ENCODE results near the gene ITK.

The ITK gene

GRCh38 chr5:157283434-157283833, 102.8 kb downstream of the ITK start:
- no peak for DNase-seq (ENCODE audit: low read depth)

- DNase-seq (ENCODE audit: low read depth), result no peak
Observed at GRCh38 chr5:157284458-157285212, 104.0 kb downstream of the ITK start.

- no peak for DNase-seq (ENCODE audit: low read depth)
Observed at GRCh38 chr5:157285310-157286035, 104.8 kb downstream of the ITK start.

GRCh38 chr5:157286761-157287211, 106.1 kb downstream of the ITK start:
- DNase-seq (ENCODE audit: low read depth), result no peak

DNA sequence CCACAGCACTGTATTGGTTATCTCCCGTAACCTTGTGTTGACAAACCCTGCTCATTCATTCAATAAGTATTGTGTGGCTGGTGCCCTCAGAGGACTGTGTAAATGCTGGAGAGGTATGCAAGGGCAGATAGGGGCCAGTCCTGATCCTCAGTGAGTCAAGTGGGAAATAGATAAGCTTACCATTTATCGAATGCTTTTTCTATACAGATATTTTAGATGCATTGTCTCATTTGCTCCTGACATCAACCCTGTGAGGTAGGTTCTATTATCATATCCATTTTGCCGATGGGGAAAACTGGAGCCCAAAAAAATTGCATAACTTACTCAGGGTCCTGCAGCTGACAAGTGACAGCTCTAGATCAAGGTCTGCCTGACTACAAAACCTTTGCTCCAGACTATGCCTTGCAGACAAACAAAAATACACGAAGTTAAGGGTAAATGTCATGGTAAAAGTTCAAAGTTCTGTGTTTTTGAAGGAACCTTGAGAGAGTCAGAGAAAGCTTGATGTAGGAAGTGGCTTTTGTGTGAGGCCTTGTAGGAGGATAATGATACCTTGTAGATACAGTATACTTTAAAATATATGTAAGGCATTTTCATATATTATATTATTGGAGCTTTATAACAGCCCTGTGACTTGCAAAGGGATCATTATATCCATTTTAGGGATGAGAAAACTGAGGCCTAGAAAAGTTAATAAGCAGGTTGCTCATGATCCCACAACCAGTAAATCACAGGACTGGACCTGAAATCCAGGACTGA, 107.9 kb downstream of the ITK start:
- DNase-seq (ENCODE audit: low read depth), result no peak

- DNase-seq (ENCODE audit: low read depth), result no peak
Observed at GRCh38 chr5:157289164-157289819, 108.7 kb downstream of the ITK start.

DNA sequence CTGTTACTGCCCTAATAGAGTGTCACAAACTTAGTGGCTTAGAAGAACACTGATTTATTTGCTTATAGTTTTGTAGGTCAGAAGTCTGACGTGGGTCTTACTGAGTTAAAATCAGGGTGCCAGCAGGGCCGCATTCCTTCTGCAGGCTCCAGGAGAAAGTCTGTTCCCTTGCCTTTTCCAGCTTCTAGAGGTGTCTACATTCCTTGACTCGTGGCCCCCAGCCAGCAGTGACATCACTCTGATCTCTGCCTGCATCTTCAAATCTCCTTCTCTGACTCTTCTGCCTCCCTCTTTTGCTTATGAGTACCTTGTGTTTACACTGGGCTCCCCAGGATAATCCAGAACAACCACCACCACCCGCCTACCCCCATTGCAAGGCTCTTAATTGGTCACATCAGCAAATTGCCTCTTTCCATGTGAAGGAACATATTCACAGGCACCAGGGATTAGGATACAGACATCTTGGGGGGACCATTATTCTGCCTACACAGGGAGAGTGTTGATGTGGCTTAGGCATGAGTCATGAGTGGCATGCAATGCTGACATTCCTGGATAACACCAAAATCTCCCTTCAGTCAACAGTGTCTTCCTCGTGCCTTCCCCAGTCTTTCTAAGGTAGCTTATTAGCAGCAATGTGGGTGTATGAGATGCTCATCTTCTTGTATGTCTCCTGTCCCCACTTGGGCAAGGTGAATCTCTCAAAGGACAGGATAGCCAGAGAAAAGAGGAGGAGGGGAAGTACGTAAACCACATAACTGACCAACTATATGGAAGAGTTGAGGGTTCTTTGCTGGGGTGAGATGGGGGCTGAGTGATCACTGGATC, 109.7 kb downstream of the ITK start:
- DNase-seq (ENCODE audit: low read depth), result no peak

- DNase-seq (ENCODE audit: low read depth), result no peak
Observed at GRCh38 chr5:157290981-157291711, 110.5 kb downstream of the ITK start.

DNA sequence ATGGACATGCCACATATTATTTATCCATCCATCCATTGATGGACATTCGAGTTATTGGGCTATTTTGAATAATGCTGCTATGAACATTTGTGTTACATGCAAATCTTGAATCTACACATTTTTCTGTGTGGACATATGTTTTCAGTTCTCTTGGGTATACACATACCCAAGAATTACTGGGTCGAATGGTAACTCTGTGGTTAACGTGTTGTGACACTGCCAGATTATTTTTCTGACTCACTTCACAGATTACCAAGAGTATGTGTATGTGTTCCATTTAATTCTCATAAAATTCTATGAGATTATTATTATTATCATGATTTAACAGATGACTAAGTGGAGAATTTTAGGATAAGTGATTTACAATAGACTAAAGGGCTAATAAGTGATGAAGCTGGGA, 112.0 kb downstream of the ITK start:
- DNase-seq (ENCODE audit: low read depth), result no peak

DNA sequence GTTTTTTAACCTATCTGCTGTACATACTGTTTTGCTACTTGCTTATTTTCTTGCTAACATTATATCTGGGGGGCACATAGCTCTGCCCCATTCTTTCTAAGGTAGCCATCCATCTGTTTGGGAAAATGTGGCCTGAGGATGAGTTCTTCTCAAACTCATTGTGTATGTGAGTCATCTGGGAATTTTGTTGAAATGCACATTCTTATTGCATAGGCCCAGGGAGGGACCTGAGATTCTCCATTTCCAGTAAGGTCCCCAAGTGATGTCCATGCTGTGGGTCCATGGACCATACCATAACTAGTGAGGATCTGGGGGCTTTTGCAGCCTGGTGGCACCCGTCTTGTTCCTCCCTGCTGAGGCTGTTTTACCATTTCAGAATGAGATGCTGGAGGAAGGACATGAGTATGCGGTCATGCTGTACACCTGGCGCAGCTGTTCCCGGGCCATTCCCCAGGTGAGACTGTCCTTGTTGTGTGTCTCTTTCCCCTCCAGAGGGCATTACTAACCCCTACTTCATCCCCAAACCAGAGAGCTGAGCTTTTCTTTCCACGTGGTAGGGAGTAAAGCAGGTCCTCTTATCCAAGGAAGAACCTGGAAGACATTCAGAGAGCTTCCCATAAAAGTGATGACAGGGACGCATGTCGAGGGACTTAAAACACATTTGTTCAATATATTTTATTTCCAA, 113.9 kb downstream of the ITK start:
- no peak for DNase-seq (ENCODE audit: low read depth)

DNA sequence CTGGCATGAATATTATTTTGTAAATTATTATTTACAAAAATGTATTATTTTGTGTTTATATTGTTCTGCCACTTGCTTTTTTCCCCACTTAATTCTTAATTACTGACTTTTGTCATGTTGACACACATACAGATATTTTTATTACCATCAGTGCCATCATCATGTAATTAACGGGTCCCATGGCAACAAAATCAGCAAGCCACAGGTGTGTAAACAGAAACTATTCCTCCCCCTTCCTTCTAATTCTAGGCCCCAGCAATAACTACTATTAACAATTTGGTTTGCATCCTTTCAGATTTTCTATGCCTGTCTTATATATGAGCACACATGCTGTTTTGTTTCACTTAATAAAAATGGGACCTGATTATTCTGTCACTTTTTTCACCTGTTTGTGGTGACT, 114.6 kb downstream of the ITK start:
- DNase-seq (ENCODE audit: low read depth), result no peak

DNA sequence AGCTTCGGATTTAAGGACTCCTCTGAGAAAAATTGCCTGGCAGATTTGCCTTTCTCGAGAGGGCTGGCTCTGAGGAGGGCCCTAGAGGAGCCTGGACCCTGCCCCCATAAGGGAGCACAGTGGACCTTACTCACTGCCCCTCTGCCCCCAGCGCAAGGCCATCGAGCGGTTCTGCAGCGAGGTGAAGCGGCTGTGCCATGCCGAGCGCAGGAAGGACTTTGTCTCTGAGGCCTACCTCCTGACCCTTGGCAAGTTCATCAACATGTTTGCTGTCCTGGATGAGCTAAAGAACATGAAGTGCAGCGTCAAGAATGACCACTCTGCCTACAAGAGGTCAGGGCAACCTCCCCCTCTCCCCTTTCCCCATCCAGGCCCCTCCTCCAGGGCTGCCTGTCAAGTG, 119.9 kb downstream of the ITK start:
- DNase-seq (ENCODE audit: low read depth), result no peak

- no peak for DNase-seq (ENCODE audit: low read depth)
Observed at GRCh38 chr5:157301066-157301465, 120.4 kb downstream of the ITK start.

DNA sequence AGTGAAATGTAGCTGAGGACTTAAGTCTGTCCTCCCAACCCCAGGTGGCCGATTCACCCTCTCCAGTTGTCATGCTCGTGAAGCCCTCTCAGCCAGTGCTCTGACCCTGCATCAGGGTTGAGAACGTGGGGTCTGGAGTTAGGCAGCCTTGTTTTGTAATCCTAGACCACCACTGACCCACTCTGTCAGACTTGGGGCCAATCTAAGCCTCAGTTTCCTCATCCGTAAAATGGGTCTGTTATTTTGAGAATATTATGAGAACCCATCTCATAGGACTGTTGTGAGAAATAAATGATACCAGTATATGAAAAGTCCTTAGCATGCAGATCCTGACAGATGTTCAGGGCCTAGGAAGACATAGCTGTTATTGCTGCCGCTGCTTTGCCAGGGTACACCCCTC, 122.4 kb downstream of the ITK start:
- DNase-seq (ENCODE audit: low read depth), result no peak

GRCh38 chr5:157303667-157304327, 123.2 kb downstream of the ITK start:
- DNase-seq (ENCODE audit: low read depth), result no peak

Measured in stimulated activated CD8-positive, alpha-beta memory T cell treated with anti-CD3 and anti-CD28 coated beads, Interleukin-7, amount 100 ng/mL, for 24 hours (primary cell).